GM19238 (cell line): ENCODE data around the gene NOTCH4.

Experiments
- DNase-seq: peaks from one replicate; pipeline ENCODE4 v3.0.0; 2011; ENCODE audit warnings: low spot score; ENCODE audit not compliant: insufficient read length

Gene NOTCH4

GRCh38 chr6:32181915-32182529 lies 41.8 kb downstream of the NOTCH4 start:
- no peak for DNase-seq

- DNase-seq: no peak
These were observed 42.6 kb downstream of the NOTCH4 start for GRCh38 chr6:32181148-32181702.

DNA sequence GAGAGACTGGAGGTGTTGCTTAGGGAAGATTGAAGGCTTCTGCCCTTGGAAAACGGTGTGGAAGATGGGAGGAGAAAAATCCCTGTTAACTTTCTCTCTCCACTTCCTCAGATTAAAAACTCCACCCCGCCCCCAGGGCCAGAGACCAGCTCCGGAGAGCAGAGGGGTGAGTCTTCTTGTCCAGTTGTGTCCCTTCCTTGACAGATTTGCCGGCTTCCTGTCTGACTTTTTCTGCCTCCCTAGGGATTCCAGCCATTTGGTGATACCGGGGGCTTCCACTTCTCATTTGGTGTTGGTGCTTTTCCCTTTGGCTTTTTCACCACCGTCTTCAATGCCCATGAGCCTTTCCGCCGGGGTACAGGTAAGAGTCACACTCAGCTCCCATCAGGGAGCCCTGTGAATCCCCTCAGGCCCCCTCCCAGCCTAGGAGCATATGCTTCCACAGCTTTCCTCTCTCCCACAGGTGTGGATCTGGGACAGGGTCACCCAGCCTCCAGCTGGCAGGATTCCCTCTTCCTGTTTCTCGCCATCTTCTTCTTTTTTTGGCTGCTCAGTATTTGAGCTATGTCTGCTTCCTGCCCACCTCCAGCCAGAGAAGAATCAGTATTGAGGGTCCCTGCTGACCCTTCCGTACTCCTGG lies 44.0 kb downstream of the NOTCH4 start:
- DNase-seq: no peak

- DNase-seq: no peak
These were observed 45.1 kb downstream of the NOTCH4 start for GRCh38 chr6:32178547-32179440.

- DNase-seq: peak; percentile 89
These were observed 45.9 kb downstream of the NOTCH4 start, which contains the start of gene RNF5 for GRCh38 chr6:32177788-32178546. Gene RNF5, plus strand, starts transcription at chr6:32178405. Its CDS starts 107 bp downstream, at chr6:32178512.

- no peak for DNase-seq
These were observed 46.6 kb downstream of the NOTCH4 start for GRCh38 chr6:32177183-32177787.

GRCh38 chr6:32176476-32177182 lies 47.2 kb downstream of the NOTCH4 start:
- DNase-seq: no peak

DNA sequence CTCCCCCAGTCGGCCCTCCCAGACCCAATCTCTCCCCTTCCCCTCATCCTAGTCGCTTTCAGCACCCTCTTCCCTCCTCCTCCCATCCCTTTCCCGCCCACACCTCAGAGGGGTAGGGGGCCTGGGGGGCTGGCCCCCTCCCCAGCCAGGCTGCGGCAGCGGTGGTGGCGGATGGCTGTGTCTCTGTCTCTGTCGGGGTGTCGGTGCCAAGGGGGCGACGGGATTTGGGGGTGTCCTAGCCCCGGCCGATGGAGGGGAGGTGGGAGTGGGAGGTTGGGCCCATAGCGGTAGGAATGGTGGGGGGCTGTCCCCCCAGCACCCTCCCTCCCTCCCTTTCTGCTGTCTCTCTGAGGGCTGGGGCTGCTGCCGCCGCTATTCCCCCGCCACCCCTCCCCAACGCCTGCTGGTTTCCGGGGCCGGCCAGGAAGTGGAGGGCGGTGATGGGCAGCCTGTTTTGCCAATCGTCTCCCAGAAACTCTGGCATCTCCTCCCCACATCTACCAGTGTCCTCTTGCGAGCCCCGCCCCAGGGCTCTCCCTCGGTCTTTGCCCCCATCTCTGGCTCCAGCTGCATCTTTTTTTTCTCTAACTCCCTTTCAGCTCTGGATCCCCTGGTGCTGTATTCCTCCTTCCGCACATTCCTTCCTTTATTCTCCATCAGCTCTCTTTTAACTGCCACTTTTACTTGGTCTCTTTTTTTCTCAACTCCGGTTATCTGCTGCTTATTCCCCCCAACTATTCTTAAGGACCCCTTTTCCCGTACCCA lies 48.0 kb downstream of the NOTCH4 start, which contains the start of gene AGPAT1:
AGPAT1 (minus strand) TSS at position 374 of the 765 bp plus-strand sequence. CDS start 4,588 bp downstream, outside the sequence.
- peak; percentile 99 for DNase-seq

DNA sequence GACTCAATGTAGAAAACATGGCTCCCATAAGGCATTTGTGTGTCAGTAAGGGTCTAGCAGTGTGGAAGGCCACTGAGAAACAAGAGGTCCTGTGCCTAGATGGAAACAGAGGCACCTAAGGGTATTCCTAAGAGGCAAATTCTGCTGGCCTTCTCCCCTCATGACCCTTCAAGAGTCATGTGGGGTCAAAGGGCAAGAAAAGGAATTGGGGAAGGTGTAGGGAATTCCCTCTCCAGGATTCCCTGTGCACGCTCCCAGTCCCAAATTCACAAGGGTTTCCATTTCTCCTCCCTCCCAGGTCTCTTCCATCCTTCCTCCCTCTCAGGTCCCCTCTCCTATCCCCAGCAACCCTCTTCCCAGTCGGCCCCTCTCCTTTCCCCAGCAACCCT lies 48.6 kb downstream of the NOTCH4 start:
- DNase-seq: no peak

DNA sequence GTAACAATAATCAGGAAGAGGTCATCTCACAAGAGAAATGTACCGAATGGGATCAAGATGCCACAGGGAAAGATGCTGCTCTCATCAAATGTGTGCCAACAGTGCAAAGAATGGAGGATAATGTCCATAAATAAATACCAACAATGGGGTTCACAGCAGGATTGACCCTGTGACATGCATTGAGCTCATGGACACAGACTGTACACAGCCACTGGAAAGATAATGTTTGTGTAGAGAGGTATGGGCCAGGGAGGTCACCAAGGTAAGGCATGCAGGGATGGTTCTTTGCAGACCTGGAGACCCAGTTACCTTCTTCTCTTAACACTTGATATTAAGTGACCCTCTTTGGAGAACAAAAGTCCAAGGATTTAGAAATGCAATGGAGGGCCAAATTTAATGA lies 49.5 kb downstream of the NOTCH4 start:
- no peak for DNase-seq

GRCh38 chr6:32173051-32173727 lies 50.7 kb downstream of the NOTCH4 start:
- DNase-seq: no peak

DNA sequence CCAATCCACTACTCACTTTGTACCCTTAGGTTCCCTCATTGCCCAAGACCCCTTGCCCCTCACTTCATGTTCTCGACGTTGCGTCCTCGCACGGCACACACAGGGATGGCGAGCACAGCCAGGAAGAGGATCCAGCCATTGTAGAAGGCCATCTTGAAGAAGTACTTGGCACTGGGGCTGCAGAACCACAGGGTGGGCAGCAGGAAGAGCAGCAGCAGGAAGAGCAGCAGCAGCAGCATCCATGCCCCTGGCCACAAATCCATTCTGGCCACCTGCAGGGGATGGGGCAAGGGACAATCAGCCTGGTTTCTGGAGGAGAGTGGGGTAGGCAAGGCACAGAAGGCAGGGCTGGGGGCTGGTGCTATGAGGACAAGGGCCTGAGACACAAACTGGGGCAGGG lies 52.6 kb downstream of the NOTCH4 start:
- DNase-seq: no peak

GRCh38 chr6:32170294-32170693 lies 53.6 kb downstream of the NOTCH4 start:
- no peak for DNase-seq

DNA sequence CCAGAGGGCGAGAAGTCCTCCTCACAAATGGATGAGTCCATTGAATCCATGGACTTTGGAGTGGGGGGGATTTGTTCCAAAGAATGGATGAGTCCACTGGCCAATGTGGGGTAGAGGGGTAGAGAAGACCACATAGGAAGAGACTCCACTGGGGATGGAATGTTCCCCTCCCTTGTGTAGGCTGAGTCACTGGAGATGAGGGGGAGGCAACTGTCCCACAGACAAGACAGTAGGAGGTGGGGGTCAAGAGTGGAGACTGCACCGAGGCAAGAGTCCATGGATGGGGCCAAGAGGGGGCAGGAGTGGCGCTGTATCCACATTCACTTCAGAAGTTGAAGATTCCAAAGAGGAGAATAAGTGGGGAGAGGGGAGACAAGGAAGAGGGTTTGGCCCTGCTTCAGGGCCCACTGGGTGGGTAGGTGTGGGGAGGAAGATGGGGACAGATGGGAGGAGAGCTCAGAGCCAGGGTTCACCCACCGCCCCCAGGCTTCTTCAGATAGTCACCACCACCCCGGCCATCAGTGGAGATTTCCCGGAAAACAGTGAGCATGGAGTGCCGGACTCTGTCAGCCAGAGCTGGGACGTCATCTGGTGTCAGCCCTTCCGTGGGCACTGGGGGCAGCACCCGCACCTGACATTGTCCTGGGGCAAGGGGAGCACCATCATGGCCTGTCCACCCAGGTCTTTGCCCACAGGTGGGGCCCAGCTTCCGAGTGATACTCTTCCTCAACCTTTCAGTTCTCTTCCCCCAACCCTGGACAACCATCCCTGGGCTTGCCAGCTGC lies 54.9 kb downstream of the NOTCH4 start:
- DNase-seq: no peak

- no peak for DNase-seq
These were observed 55.5 kb downstream of the NOTCH4 start for GRCh38 chr6:32168350-32168749.

DNA sequence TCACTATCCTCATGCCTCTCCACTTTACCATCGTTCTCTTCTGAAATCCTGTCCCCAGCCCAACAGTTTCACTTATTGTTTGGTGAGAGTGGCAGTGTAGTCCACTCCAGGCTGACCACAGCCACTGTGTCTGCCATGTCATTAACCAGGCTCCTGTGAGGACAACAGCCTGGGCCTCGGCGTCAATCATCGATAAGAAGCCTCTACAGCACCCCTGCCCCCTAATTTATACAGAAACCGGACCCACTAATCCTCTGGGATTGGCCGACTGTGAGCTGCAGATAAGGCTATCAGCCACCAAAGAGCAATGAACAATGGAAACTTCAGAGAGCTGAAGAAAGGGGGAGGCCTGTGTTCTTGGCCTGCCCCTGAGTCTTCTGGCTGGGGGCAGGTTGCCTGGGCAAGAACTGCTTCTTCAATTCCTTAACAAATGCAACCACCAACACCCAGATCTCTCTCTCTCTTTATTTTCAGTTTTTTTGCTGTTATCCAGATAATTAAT lies 56.1 kb downstream of the NOTCH4 start:
- DNase-seq: no peak

- DNase-seq: no peak
These were observed 56.6 kb downstream of the NOTCH4 start for GRCh38 chr6:32167154-32167760.
